ENCODE data around the gene RFLNA.

GRCh38 chr12:124251186-124251585 is 43.7 kb upstream of the RFLNA start:
- no peak for TF ChIP-seq CTCF (conservative IDR thresholded peaks at IDR 0.05 in 1 of 2, IDR thresholded peaks at IDR 0.05 in 1 of 2; ENCODE audit: low read depth in 1 of 2, low read length in 2 of 2)
- no peak for TF ChIP-seq EZH2 (IDR thresholded peaks at IDR 0.05; ENCODE audit: low read length, missing control alignments)
